Suprapubic skin (tissue), 4 donors: ENCODE results near the gene DCTD. TPM values are rescaled to one million over a fixed set of nuclear protein-coding genes. Genes with fewer than 3 reads are reported as not detected.

Experiments
- DNase-seq, 2 donors: peaks; one replicate each; pipeline ENCODE4 v3.0.0-alpha.2; 2019; ENCODE audit warnings: low spot score in 2 of 2
- H3K27ac ChIP-seq: fragments of 200-600 bp; sonication (generic); one replicate; pipeline ENCODE4 v1.5.1; 2019
- H3K27me3 ChIP-seq: fragments of 200-600 bp; sonication (generic); one replicate; pipeline ENCODE4 v1.5.1; 2019
- H3K36me3 ChIP-seq: fragments of 200-600 bp; sonication (generic); one replicate; pipeline ENCODE4 v1.5.1; 2019
- H3K4me1 ChIP-seq: fragments of 200-600 bp; sonication (generic); one replicate; pipeline ENCODE4 v1.5.1; 2019
- H3K4me3 ChIP-seq: fragments of 200-600 bp; sonication (generic); one replicate; pipeline ENCODE4 v1.5.1; 2019; ENCODE audit warnings: mild to moderate bottlenecking
- H3K9me3 ChIP-seq: fragments of 200-600 bp; sonication (generic); one replicate; pipeline ENCODE4 v1.5.1; 2019
- EP300 ChIP-seq: sonication (generic); formaldehyde crosslinking; IDR thresholded peaks from one replicate; pipeline ENCODE4 v1.6.1; 2017; ENCODE audit warnings: antibody characterized with exemption
- POLR2A ChIP-seq, 2 donors: fragments of 450-650 bp; IDR thresholded peaks; one replicate each; pipeline ENCODE4 v1.6.1; 2017; ENCODE audit warnings: antibody characterized with exemption in 2 of 2, mild to moderate bottlenecking in 2 of 2, moderate library complexity in 2 of 2
- POLR2AphosphoS5 ChIP-seq, 3 donors: sonication (generic); formaldehyde crosslinking; IDR thresholded peaks; one replicate each; pipeline ENCODE4 v1.6.1; 2017; ENCODE audit warnings: antibody characterized with exemption in 3 of 3
- WGBS: methylation state at CpG from one replicate; pipeline ENCODE4 v1.1.5; 2018; 5-methylcytosine and 5-hydroxymethylcytosine counted together
- total RNA-seq, 4 donors: library from RNA; depleted of rRNA; stranded (reverse); fragments of >200 nt; gene quantifications; one replicate each; pipeline ENCODE4 v1.1.0, GENCODE V29; 2016
- TF ChIP-seq, protein P1 (sequence below), 2 donors: fragments of 200-600 bp in 1 of 2; fragments of 450-650 bp in 1 of 2; sonication (generic) in 1 of 2; IDR thresholded peaks; one replicate each; pipeline ENCODE4 v1.5.1; 2016 to 2019; ENCODE audit warnings: antibody characterized with exemption in 2 of 2, mild to moderate bottlenecking in 1 of 2, moderate library complexity in 1 of 2

The DCTD gene
- total RNA-seq, 4 donors from 2014 or later, result 32.7 to 40.7 (median 38.9) TPM

DNA sequence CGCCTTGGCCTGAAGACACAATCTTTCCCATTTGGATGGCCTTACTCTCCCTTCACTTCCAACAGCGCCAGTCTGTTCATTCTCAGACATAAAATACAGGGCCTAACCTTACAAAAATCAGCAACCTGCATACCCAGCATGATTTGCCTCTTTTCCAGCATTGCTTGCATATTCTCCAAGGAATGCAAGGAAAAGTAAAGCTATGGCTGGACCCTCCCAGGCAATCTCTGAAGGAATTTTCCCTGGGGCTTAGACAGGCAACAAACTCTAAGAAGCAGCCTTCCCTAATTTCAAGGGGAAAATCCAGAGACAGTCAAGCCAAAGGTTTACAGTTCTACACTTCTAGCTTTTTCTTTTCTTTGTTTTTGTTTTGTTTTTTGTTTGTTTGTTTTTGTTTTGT, 3.6 kb downstream of the DCTD start:
- Histone ChIP-seq H3K9me3 (no peaks in the 10 kb centered on the region), H3K4me3 (no peak overlapping the region), H3K27ac (no peak overlapping the region), H3K27me3 (no peaks in the 10 kb centered on the region), H3K36me3 (peaks cover 37% of the 10 kb centered on the region), H3K4me1 (peaks cover 16% of the 10 kb centered on the region)
- 96% methylated on average over 2 of the region's 2 CpGs for WGBS
- TF ChIP-seq EP300 (no peak), POLR2AphosphoS5 (IDR thresholded peaks at IDR 0.05) (no peak), POLR2A (IDR thresholded peaks at IDR 0.05) (no peak)
- TF ChIP-seq, protein P1, sequence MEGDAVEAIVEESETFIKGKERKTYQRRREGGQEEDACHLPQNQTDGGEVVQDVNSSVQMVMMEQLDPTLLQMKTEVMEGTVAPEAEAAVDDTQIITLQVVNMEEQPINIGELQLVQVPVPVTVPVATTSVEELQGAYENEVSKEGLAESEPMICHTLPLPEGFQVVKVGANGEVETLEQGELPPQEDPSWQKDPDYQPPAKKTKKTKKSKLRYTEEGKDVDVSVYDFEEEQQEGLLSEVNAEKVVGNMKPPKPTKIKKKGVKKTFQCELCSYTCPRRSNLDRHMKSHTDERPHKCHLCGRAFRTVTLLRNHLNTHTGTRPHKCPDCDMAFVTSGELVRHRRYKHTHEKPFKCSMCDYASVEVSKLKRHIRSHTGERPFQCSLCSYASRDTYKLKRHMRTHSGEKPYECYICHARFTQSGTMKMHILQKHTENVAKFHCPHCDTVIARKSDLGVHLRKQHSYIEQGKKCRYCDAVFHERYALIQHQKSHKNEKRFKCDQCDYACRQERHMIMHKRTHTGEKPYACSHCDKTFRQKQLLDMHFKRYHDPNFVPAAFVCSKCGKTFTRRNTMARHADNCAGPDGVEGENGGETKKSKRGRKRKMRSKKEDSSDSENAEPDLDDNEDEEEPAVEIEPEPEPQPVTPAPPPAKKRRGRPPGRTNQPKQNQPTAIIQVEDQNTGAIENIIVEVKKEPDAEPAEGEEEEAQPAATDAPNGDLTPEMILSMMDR (IDR thresholded peaks at IDR 0.05), result no peak
- no peak for DNase-seq

GRCh38 chr4:182913036-182913435, 4.2 kb downstream of the DCTD start:
- TF ChIP-seq EP300 (no peak), POLR2AphosphoS5 (IDR thresholded peaks at IDR 0.05) (no peak)
- no peak for DNase-seq
- H3K9me3 ChIP-seq, result no peaks in the 10 kb centered on the region
- peaks cover 11% of the 10 kb centered on the region for H3K4me1 ChIP-seq
- WGBS, result 90% methylated on average over 8 of the region's 8 CpGs
- no peak overlapping the region for H3K4me3 ChIP-seq
- no peak overlapping the region for H3K27ac ChIP-seq
- H3K27me3 ChIP-seq, result no peaks in the 10 kb centered on the region
- peaks cover 37% of the 10 kb centered on the region for H3K36me3 ChIP-seq

GRCh38 chr4:182908124-182908523, 9.1 kb downstream of the DCTD start:
- Histone ChIP-seq H3K27ac (no peak overlapping the region), H3K4me3 (no peak overlapping the region), H3K4me1 (no peaks in the 10 kb centered on the region), H3K9me3 (no peaks in the 10 kb centered on the region), H3K27me3 (no peaks in the 10 kb centered on the region), H3K36me3 (peaks cover 39% of the 10 kb centered on the region)
- TF ChIP-seq, protein P1 (IDR thresholded peaks at IDR 0.05), result no peak
- no peak for TF ChIP-seq POLR2AphosphoS5 (IDR thresholded peaks at IDR 0.05)
- TF ChIP-seq POLR2A (IDR thresholded peaks at IDR 0.05), result no peak
- no peak for TF ChIP-seq EP300
- 92% methylated on average over 3 of the region's 3 CpGs for WGBS
- no peak for DNase-seq

DNA sequence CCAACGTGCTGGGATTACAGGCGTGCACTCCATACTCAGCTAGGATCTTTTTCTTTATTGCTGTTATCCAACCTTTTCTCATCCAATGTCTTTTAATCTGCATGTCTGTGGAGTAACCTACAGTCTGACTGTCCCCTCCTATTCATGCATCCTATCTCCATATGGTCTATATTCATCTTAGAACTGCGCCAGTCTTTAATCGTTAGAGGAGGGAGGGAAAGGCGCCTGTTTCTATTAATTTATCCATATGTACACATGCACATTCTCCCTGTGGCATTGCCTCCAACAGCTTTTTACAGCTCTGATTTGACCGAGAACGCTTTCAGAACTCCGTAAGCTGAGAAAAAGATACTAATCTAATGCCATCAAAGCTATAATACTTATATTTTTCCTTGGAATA, 9.8 kb downstream of the DCTD start:
- 95% methylated on average over 8 of the region's 8 CpGs for WGBS
- no peak for DNase-seq
- no peak overlapping the region for H3K4me3 ChIP-seq
- no peak overlapping the region for H3K27ac ChIP-seq
- H3K36me3 ChIP-seq, result peaks cover 39% of the 10 kb centered on the region
- TF ChIP-seq, protein P1 (IDR thresholded peaks at IDR 0.05), result no peak
- TF ChIP-seq POLR2A (IDR thresholded peaks at IDR 0.05), result no peak
- TF ChIP-seq POLR2AphosphoS5 (IDR thresholded peaks at IDR 0.05), result no peak
- no peaks in the 10 kb centered on the region for H3K4me1 ChIP-seq
- no peaks in the 10 kb centered on the region for H3K27me3 ChIP-seq
- no peaks in the 10 kb centered on the region for H3K9me3 ChIP-seq

DNA sequence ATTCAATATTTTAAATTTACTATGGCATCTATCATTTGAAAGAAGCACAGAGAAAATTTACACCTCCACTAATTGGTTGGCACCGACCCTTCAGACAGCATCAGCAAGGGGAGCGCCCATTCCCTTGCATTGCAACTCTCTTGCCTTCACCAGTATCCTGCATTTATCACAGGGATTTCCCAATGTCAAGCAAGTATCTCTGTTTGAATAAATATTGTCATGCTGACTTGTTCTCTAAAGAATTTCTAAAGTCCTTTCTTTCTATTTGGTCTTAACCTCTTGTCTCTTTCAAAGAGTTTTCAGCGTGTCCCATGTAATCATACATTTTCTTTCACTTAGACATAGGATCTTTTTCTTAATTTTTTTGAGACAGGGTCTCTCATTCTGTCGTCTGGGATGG, 10.4 kb downstream of the DCTD start:
- H3K4me1 ChIP-seq, result no peaks in the 10 kb centered on the region
- no peaks in the 10 kb centered on the region for H3K27me3 ChIP-seq
- H3K27ac ChIP-seq, result no peak overlapping the region
- TF ChIP-seq EP300 (no peak), POLR2AphosphoS5 (IDR thresholded peaks at IDR 0.05) (no peak), POLR2A (IDR thresholded peaks at IDR 0.05) (no peak)
- TF ChIP-seq, protein P1 (IDR thresholded peaks at IDR 0.05), result no peak
- H3K9me3 ChIP-seq, result no peaks in the 10 kb centered on the region
- 95% methylated on average over 4 of the region's 4 CpGs for WGBS
- DNase-seq, result no peak
- H3K4me3 ChIP-seq, result no peak overlapping the region
- peaks cover 44% of the 10 kb centered on the region for H3K36me3 ChIP-seq

GRCh38 chr4:182905038-182905437, 12.1 kb downstream of the DCTD start:
- Histone ChIP-seq H3K36me3 (peaks cover 44% of the 10 kb centered on the region), H3K9me3 (no peaks in the 10 kb centered on the region), H3K4me1 (no peaks in the 10 kb centered on the region), H3K4me3 (no peak overlapping the region), H3K27me3 (no peaks in the 10 kb centered on the region), H3K27ac (no peak overlapping the region)
- TF ChIP-seq EP300, result no peak
- TF ChIP-seq POLR2AphosphoS5 (IDR thresholded peaks at IDR 0.05), result no peak
- no peak for TF ChIP-seq POLR2A (IDR thresholded peaks at IDR 0.05)
- TF ChIP-seq, protein P1 (IDR thresholded peaks at IDR 0.05), result no peak
- no peak for DNase-seq
- 91% methylated on average over 10 of the region's 10 CpGs for WGBS
